Spleen (tissue), 11 donors: Measurements from ENCODE around the gene KIF12. TPM values are rescaled to one million over a fixed set of nuclear protein-coding genes. Genes with fewer than 3 reads are reported as not detected.
A peak's percentile ranks its signal among the peaks of the same experiment; 100 is the strongest.

Source experiments
- DNase-seq: peaks from one replicate; pipeline ENCODE4 v3.0.0-alpha.2; 2020
- H3K27ac ChIP-seq, 8 donors: fragments of 200-600 bp; sonication (generic) in 7 of 8; 1 replicate in 4 of 8; 2 replicates in 4 of 8; pipeline versions ENCODE4 v1.5.0 to v1.8.0; 2016 to 2021; ENCODE audit warnings: inconsistent platforms in 4 of 8, mild to moderate bottlenecking in 4 of 8, moderate library complexity in 1 of 8
- H3K27me3 ChIP-seq, 7 donors: fragments of 200-600 bp; sonication (generic) in 6 of 7; replicated peaks in 1 of 7; 1 replicate in 4 of 7; 2 replicates in 3 of 7; pipeline versions ENCODE4 v1.5.0 to v1.8.0; 2016 to 2021; ENCODE audit warnings: inconsistent platforms in 3 of 7, mild to moderate bottlenecking in 1 of 7
- H3K36me3 ChIP-seq, 6 donors: fragments of 200-600 bp; sonication (generic) in 5 of 6; 1 replicate in 4 of 6; 2 replicates in 2 of 6; pipeline versions ENCODE4 v1.5.0 to v1.8.0; 2016 to 2021; ENCODE audit warnings: inconsistent platforms in 2 of 6
- H3K4me1 ChIP-seq, 6 donors: fragments of 200-600 bp; sonication (generic) in 5 of 6; 1 replicate in 3 of 6; 2 replicates in 3 of 6; pipeline versions ENCODE4 v1.5.0 to v1.8.0; 2016 to 2021; ENCODE audit warnings: inconsistent platforms in 3 of 6
- H3K4me3 ChIP-seq, 8 donors: fragments of 200-600 bp; sonication (generic) in 7 of 8; 1 replicate in 4 of 8; 2 replicates in 4 of 8; pipeline versions ENCODE4 v1.5.0 to v1.8.0; 2016 to 2021; ENCODE audit warnings: inconsistent platforms in 4 of 8, mild to moderate bottlenecking in 4 of 8, moderate library complexity in 2 of 8
- H3K9me3 ChIP-seq, 8 donors: fragments of 200-600 bp; sonication (generic) in 7 of 8; 1 replicate in 4 of 8; 2 replicates in 4 of 8; pipeline versions ENCODE4 v1.5.0 to v1.8.0; 2016 to 2021; ENCODE audit warnings: inconsistent platforms in 4 of 8
- POLR2A ChIP-seq, 3 donors: fragments of 450-650 bp; IDR thresholded peaks; one replicate each; pipeline ENCODE4 v1.5.1; 2017; ENCODE audit warnings: antibody characterized with exemption in 3 of 3, mild to moderate bottlenecking in 1 of 3
- POLR2AphosphoS5 ChIP-seq, 3 donors: sonication (generic); formaldehyde crosslinking; IDR thresholded peaks; one replicate each; pipeline ENCODE4 v1.5.1; 2017; ENCODE audit warnings: antibody characterized with exemption in 3 of 3
- WGBS, 5 donors: extraction: QIAGEN DNeasy Blood & Tissue Kit in 3 of 5; methylation state at CpG; one replicate each; pipeline versions ENCODE4 v1.1.5 to v1.1.7; 2013 to 2018; 5-methylcytosine and 5-hydroxymethylcytosine counted together
- intact Hi-C: fragments of 100-400 bp; cut with DNase I; formaldehyde crosslinking; loops from one replicate; pipeline ENCODE4 v1.15.0; 2023; ENCODE audit warnings: low total_unique reads
- polyA plus RNA-seq, 3 donors: library from polyadenylated mRNA; stranded (reverse); fragments of 200-250 nt; gene quantifications; one replicate each; pipeline ENCODE4 v1.2.1, GENCODE V29; 2013
- total RNA-seq, 7 donors: library from RNA; depleted of rRNA in 3 of 7; stranded (reverse); fragments of >200 nt in 3 of 7; fragmentation: NEBNext Ultra II Directional in 4 of 7; extraction: Animal tissue kit (Norgen Biotek cat#: 25700) in 4 of 7; gene quantifications; one replicate each; pipeline versions ENCODE4 v1.1.0 to v1.2.1, GENCODE V29; 2016 to 2021
- TF ChIP-seq, protein P1 (sequence below), 11 experiments: fragments of 200-600 bp in 7 of 11; fragments of 450-650 bp in 4 of 11; sonication (generic) in 4 of 11; IDR thresholded peaks in 8 of 11; conservative IDR thresholded peaks in 3 of 11; 1 replicate in 7 of 11; 2 replicates in 4 of 11; pipeline versions ENCODE4 v1.4.0 to v1.8.0; 2016 to 2021; ENCODE audit warnings: antibody characterized with exemption in 11 of 11, inconsistent platforms in 4 of 11, mild to moderate bottlenecking in 1 of 11
- donor health status: healthy with polysubstance abuse.
- donor health status: DM: no; HTN: no; CAD: no; lungs with moderate emphysema.
- donor health status: DM: no; HTN: no; CAD: no.
- donor health status: Bipolar disorder and iron deficiency.
- donor health status: healthy.
- donor health status: DM: no; HTN: no; CAD: no.
- donor health status: DM: yes; HTN: yes; CAD: no.

Gene KIF12
- total and polyA plus RNA-seq, 10 donors: 0.20 to 1.5 (median 0.26) TPM; not detected in 5

DNA sequence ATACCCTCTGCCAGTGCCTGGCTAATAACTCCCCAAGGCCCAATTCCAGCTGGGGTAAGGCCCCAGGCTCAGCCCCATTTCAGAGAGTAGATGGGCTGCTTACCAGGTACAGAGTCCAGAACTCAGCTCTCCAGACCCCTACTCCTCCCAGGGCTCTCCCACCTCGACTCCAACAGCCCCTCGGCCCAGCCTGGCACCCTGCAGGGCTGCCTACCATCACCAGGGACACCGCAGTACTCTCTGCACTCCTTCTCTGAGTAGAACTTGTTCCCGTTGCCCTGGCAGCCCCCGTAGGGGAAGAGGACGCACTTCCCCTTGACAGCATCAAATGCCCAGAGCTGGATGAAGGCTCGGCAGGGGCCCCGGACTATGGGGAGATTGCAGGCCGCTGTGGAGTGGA, 38.4 kb downstream of the KIF12 start:
- H3K4me3 ChIP-seq: no peak overlapping the region
- H3K27ac ChIP-seq: no peak overlapping the region
- no peak for TF ChIP-seq POLR2AphosphoS5 (IDR thresholded peaks at IDR 0.05)
- TF ChIP-seq, protein P1, sequence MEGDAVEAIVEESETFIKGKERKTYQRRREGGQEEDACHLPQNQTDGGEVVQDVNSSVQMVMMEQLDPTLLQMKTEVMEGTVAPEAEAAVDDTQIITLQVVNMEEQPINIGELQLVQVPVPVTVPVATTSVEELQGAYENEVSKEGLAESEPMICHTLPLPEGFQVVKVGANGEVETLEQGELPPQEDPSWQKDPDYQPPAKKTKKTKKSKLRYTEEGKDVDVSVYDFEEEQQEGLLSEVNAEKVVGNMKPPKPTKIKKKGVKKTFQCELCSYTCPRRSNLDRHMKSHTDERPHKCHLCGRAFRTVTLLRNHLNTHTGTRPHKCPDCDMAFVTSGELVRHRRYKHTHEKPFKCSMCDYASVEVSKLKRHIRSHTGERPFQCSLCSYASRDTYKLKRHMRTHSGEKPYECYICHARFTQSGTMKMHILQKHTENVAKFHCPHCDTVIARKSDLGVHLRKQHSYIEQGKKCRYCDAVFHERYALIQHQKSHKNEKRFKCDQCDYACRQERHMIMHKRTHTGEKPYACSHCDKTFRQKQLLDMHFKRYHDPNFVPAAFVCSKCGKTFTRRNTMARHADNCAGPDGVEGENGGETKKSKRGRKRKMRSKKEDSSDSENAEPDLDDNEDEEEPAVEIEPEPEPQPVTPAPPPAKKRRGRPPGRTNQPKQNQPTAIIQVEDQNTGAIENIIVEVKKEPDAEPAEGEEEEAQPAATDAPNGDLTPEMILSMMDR (IDR thresholded peaks at IDR 0.05 in 8 of 11, conservative IDR thresholded peaks at IDR 0.05 in 3 of 11): no peak
- no peak for TF ChIP-seq POLR2A (IDR thresholded peaks at IDR 0.05)
- H3K9me3 ChIP-seq: no peaks in the 10 kb centered on the region
- peaks cover 0 to 12% (median 0%) of the 10 kb centered on the region in 7 donors for H3K27me3 ChIP-seq
- peaks cover 0 to 10% (median 0%) of the 10 kb centered on the region in 6 donors for H3K4me1 ChIP-seq
- intact Hi-C loops: no loop called here
- DNase-seq: peak; percentile 47
- no peaks in the 10 kb centered on the region for H3K36me3 ChIP-seq
- 60 to 74% (median 66%) methylated on average over 9 of the region's 9 CpGs for WGBS, 5 donors

DNA sequence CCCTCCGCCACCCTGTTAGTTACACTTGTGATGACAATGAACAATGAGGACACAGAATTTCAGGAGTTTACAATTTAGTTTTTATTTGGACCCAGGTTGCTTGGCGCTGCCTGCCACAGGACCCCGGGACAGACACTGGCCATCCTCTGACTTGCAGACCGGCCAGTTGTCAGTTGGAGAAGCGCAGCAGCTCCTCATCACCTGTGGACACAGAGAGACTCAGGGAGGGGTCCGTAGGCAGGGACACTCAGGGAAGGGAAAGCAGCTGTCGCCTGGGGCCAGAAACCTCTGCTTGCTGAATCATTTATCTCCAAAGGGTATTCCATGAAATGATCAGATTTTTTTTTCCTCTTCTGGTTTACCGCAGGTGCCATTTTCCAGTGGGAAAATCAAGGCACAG, 39.0 kb downstream of the KIF12 start:
- no peak overlapping the region for H3K27ac ChIP-seq
- peak; percentile 57 for DNase-seq
- H3K9me3 ChIP-seq: no peaks in the 10 kb centered on the region
- intact Hi-C loops: no loop called here
- 82 to 92% (median 87%) methylated on average over 8 of the region's 8 CpGs for WGBS, 5 donors
- peaks cover 0 to 12% (median 0%) of the 10 kb centered on the region in 7 donors for H3K27me3 ChIP-seq
- TF ChIP-seq POLR2A (IDR thresholded peaks at IDR 0.05) (no peak), POLR2AphosphoS5 (IDR thresholded peaks at IDR 0.05) (no peak)
- TF ChIP-seq, protein P1 (IDR thresholded peaks at IDR 0.05 in 8 of 11, conservative IDR thresholded peaks at IDR 0.05 in 3 of 11): no peak
- H3K36me3 ChIP-seq: peaks cover 0 to 2% (median 0%) of the 10 kb centered on the region in 6 donors
- peaks cover 0 to 10% (median 0%) of the 10 kb centered on the region in 6 donors for H3K4me1 ChIP-seq
- no peak overlapping the region for H3K4me3 ChIP-seq

DNA sequence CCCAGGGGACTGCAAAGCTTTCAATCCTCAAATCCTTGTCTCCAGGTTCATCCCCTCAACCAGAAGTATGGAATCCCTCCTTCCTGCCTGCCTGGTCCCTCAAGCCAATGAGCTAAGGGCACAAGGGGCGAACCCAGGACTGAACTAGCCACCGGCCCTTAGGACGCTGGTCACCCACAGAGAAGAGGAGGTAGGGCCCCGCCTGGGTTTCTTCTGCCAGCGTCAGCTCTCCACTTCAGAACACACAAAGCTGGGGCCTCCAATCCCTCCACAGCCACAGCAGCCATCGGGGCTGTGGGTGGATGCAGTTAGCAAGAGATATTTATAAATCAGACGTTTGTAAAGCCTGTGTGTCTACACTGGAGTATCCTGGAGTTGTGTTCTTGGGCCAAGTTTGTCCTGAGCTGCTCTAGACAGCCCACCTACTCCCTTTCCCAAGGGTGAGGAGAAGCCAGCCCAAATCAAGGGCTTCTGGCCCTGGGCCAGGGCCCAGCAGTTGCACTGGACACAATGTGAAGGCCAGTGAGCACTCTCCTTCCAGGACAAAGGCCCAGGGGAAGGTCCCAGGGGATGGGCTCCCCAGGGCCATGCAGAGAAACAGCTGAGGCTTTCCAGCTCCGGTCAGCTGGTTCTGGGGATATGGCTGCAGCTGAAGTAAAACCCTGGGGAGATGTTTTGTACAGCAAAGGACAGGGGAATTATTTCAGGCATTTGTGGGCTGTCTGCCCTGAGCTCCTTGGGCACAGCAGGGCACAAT, 39.9 kb downstream of the KIF12 start:
- H3K4me3 ChIP-seq: no peak overlapping the region
- no peaks in the 10 kb centered on the region for H3K9me3 ChIP-seq
- H3K27me3 ChIP-seq: peaks cover 0 to 12% (median 0%) of the 10 kb centered on the region in 7 donors
- TF ChIP-seq POLR2AphosphoS5 (IDR thresholded peaks at IDR 0.05) (peak in 1 of 3 donors; percentile 14), POLR2A (IDR thresholded peaks at IDR 0.05) (no peak)
- TF ChIP-seq, protein P1 (IDR thresholded peaks at IDR 0.05 in 8 of 11, conservative IDR thresholded peaks at IDR 0.05 in 3 of 11): no peak
- H3K27ac ChIP-seq: no peak overlapping the region
- DNase-seq: peak; percentile 65
- peaks cover 0 to 10% (median 0%) of the 10 kb centered on the region in 6 donors for H3K4me1 ChIP-seq
- peaks cover 0 to 4% (median 0%) of the 10 kb centered on the region in 6 donors for H3K36me3 ChIP-seq
- intact Hi-C loops: no loop called here
- 62 to 81% (median 72%) methylated on average over 8 of the region's 8 CpGs for WGBS, 5 donors

DNA sequence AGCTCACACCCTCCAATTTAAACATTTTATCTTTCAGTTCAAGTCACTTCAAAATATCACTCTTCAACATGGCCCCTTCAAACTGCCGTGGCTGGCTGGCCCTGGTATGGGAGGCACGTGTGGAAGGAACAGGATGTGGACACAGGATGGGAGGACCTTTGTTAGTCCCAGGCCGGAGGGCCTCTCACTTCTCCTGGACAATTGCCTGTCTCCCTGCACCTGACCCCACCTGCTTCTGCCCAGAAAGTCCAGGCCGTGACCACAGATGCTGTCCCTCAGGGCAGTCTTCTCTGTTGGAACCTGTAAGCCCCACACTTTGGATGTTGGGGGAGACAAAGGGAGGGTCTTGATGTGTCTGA, 40.4 kb downstream of the KIF12 start:
- WGBS, 5 donors: 50 to 60% (median 54%) methylated on average over 4 of the region's 4 CpGs
- Histone ChIP-seq H3K9me3 (no peaks in the 10 kb centered on the region), H3K4me3 (no peak overlapping the region), H3K27me3 (peaks cover 0 to 7% (median 0%) of the 10 kb centered on the region in 7 donors), H3K27ac (no peak overlapping the region), H3K36me3 (peaks cover 0 to 7% (median 0%) of the 10 kb centered on the region in 6 donors), H3K4me1 (peaks cover 0 to 10% (median 0%) of the 10 kb centered on the region in 6 donors)
- intact Hi-C loops: no loop called here
- no peak for DNase-seq
- TF ChIP-seq, protein P1 (IDR thresholded peaks at IDR 0.05 in 8 of 11, conservative IDR thresholded peaks at IDR 0.05 in 3 of 11): no peak
